Suppressor macrophage treated with lipopolysaccharide for 1 hour (primary cell): ENCODE measurements around the gene RBMS1.

Experiments used
- DNase-seq, 3 donors: peaks; one replicate each; pipeline ENCODE4 v3.0.0-alpha.2; 2020 to 2022

The RBMS1 gene

DNA sequence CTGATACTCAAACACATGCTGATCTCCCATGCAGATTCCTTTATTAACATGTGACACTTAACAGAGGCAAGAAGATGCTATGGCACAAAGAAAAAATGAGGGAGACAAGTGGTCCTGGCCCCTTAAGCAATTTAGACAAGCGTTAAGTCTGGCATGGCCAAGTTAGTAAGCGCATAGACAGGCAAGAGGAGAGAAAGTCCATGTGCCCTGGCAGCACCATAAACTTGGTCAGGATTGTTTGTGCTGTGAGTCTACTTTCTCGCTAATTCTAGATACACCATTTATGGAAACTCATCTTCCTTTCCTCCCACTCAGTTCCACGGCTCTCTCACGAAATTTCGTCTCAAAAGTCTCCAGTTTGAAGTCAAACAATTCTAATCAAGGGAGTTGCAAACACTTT, 138.9 kb downstream of the RBMS1 start:
- no peak for DNase-seq

DNA sequence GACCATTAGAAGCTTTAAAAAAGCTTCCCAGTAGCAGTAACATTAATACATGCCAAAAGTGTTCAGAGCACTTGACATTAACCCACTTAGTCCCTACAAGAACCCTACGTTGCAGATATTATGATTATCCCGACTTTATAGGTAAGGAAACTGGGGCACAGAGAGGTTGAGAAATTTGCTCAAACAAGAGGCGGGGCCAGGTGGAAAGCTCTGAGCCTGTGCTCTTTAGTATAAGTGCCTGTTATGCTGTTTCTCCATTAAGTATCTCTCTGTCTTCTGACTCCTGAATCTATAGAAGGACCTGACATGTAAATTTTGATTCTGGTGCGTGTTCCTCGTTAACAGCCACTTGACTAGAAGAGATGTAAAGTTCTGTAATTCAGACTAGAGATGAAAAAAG, 139.8 kb downstream of the RBMS1 start:
- DNase-seq: no peak

DNA sequence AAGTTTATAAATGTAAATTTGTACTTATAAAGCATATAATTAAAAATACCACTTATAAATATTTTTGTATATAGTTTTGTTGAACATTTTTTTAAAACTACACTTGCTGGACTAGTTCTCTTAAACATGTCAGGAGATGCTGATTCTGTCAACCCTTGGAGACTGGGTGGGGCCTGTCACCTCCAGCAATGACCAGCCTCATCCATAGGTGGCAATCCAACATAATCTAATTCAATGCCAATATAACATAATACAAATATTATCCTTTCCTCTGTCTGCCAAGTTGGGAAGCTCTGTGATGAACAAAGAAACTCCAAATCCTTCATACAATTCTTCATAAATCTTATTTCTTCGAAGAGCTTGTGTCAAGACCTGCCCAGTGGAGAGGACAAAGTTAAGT, 140.4 kb downstream of the RBMS1 start:
- DNase-seq: no peak

DNA sequence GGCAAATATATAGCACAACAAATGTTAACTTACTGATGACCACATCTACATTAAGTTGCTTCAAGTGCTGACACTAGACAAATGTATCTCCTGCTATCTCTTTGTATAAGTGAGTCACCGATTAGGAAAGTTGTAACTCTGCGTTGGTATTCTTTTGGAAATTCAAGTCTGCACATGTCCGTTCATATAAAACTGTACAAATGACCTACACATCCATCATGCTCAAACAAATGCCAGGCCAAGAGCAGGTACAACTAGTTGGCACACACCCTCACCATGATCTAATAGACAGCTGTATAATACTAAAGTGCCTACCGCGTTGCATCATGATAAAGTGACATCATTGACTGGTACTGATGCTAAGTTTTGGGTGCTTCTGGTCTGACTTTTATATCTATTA, 141.1 kb downstream of the RBMS1 start:
- DNase-seq: peak; percentile 24 to 71 (median 58)

DNA sequence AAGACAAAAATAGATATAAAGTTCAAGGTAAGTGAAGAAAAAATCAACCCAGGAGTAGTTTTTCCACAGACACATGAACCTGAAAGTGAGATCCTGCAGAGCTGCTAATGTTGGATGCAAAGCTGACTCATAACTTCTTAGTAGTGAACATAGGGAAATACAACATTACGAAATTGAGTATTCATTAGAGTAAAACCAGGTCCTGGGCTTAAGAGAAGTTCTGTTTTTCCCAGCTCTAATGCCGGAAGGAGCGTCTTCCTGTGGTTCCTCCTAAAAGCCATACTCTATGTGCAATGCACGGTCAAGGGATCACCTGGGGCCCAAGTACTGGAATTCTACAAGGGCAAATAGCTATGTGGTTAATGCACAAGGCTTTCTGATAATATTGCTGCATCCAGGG, 141.7 kb downstream of the RBMS1 start:
- peak; percentile 75 to 96 (median 93) for DNase-seq

DNA sequence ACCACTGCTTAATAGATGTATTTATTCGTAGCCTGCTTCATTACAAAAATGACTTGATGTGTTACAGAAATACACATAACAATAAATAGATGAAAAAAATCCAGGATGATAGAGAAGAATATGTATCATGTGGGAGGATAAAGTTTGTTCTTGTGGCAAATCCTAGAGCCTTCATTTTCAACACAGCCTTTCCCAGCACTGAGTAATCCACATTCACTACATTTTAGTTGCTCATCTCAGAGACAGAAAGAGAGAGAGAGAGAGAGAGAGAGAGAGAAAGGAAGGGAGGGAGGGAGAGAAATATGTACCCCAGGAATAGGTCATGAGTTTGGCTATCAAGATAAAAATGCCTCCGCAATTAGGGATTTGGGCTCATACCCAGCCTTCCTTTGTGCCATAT, 144.3 kb downstream of the RBMS1 start:
- no peak for DNase-seq

DNA sequence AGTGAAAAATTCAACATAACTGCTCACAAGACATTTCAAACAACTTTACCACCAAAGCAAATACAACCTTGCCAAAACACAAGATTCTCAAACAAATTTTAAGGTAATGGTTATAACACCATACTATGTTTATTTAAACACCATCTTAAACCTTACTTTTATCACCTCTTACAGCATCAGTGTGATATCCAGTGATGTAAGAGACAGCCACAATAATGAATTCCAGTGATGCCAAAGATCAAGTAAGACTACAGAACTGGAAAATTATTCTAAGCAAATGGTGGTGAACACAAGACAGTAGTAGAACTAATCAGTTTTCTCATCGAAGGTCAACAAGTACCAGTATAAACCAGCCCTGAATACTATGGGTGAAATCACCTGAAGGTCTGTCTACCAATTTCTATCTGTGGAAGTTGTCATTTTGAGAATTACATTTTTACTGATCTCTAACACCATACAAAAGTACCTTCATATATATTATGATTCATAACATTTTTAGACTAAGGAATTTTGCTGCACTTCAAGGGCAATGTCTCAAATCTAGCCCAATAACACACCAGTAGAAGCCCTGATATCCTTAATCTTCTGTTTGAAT, 146.2 kb downstream of the RBMS1 start:
- DNase-seq: no peak

DNA sequence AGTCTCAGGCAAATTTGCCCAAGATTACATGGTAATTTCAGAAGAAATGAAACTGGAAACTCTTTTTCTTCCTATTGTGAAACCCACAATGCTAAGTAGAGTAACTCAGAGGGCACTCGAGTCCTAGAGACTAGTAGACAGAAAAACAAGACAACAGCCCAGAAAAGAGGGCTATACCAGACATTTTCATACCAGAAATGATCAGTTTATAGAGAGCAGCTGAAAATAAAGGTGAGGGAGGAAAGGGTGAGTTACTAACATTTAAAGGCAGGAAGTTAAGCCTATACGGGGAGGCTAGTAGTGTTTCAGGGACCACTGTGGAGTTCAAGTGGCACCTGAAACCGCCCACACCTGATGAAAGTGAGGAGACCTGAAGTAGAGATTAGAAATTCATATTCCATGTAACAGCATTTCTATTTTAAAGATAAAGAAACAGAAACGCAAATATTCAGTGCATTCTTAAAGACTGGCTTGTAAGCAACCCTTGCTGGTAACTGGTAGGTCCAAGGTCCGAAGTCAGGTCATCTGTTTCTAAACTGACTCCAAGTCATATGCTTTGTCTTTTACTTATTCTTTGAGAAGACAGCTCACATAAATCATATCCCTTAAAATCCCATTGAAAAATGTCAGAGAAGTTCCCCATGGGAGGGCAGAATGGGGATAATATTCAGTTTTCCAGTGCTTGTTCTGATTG, 148.4 kb downstream of the RBMS1 start:
- DNase-seq: peak; percentile 64 to 93 (median 85)

DNA sequence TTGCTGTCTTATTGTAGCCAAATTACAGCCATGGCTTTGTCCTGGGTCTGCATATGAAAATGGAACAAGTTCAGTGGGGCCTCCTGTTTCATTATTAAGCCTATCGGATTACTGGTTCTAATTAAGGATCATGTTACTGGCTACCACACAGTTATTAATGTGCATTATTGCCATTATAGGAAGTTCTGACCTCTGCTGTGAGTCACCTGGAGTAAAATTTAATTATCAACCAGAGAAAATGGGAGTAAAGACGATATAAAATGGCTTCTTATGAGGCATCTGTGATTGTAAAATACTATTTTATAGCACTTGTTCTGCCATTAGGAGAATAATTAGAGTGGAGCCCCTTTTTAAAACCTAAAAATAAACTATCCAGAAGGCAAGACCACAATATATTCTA, 150.2 kb downstream of the RBMS1 start:
- DNase-seq: no peak

DNA sequence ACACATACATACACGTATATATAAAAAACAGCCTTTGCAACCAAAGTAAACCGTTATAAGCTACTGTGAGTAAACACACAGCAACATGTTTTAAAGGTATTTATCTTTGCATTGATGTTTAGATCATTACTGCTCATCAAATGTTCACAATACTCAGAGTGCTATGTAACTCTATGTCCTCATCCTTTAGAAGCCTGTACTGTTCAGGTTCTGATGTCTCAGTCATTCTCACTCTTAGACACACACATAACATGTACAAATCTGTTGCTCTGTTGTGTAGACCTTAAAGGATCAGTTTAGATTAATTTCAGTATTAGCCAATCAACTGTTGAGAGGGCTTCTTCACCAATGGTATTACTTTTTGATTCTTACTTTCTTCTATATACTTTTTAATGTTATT, 153.9 kb downstream of the RBMS1 start:
- DNase-seq: no peak

DNA sequence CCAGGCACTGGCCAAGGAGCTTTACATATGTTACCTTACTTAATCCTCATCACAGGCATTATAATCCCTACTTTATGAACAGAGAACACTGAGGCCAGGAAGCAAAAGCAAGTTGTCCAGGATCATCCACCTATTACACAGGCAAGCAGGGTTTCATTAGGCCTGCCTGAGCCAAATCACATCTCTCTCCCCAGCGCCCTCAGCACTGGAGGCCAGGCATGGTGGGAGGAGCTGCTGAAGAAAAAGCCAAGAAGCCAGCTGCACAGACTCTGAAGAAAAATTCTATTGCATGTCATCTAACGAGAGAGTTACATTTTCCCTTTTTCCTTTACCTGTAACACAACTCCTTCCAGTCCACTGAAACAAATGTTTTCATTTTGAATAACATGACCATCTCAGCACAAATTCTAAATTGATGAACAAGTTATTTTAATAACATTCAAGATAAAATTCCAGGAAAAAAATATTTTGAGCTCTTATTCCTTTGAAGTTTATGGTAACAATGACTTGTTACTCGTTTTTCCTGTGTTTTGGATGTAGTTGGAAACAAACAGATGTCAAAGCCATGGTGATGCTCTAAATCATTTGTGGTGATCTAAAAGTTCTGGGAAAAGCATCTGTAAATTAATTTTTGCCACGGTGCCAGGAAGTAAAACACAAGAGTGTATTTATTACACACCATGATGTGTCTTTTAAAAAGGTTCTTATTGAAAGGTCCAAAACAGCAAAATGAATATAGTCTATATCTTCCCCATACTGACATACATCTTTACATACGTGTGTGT, 154.5 kb downstream of the RBMS1 start:
- no peak for DNase-seq

DNA sequence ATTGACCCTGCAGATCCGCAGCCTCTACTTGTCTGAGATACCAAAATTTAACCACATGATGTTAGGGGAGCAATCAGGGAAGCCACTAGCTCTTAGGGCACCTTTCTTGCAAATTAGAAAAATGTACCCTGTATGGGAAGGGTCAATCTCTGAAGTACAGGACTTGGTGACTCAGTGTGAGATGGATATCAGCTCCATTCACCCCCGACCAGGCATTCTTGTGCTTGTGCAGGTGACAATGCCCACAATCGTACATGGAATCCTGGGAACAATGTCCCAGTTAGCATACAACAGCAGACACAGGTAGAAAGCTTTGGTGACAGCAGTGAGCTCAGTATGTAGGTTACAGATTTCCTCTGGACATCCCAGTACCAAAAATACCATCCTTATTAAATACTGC, 155.9 kb downstream of the RBMS1 start:
- no peak for DNase-seq

DNA sequence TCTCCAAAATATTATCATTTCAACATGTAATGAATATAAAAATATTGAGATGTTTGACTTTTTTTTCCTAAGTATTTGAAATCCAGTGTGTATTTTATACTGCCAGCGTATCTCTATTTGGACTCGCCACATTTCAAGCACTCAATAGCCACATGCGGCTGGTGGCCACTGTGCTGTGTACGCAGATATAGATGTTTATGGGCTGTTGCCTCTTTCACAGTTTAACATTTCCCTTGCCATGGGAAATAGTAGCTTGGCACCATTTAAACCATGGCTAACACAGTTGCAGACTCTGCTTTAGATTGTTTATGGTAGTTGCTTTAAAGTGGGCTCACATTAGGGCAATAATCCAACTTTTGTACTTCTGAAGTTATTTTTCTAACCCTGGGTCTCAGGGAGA, 157.0 kb downstream of the RBMS1 start:
- no peak for DNase-seq

DNA sequence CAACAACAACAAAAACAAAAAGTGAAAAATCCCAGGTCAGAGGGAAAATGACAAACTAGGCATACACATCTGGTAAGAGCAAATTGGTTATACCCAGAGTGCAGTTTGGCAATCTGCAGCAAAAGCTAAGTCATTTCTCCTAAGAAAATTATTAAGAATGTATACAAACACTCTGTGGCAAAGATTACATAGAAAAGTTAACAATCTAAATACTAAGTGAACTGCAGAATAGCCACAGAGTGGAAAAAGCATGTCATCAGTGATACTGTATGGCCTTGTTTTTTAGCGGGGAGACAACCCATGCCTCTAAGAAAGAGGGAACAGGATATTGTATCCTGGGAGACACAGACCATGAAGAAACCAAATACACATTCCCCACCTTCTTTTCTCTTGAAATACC, 157.5 kb downstream of the RBMS1 start:
- DNase-seq: no peak

DNA sequence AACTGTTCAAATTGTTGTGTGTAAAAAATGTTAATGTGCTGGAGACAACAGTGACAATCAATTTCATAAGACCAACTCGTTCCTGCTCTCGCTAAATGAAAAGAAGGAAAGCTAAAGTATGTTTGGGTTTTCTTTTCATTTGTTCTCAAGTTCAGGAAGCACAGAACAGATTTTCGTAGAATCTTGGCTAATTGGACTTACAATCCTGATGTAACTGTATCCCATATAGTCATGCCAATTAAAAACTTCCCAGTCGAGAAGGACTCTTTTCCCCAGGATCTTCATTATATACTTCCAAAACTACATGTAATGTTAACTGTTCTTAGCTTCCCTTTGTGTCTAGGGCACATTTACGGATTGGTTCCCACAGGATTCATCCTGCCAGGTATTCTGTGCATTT, 158.2 kb downstream of the RBMS1 start:
- DNase-seq: no peak

DNA sequence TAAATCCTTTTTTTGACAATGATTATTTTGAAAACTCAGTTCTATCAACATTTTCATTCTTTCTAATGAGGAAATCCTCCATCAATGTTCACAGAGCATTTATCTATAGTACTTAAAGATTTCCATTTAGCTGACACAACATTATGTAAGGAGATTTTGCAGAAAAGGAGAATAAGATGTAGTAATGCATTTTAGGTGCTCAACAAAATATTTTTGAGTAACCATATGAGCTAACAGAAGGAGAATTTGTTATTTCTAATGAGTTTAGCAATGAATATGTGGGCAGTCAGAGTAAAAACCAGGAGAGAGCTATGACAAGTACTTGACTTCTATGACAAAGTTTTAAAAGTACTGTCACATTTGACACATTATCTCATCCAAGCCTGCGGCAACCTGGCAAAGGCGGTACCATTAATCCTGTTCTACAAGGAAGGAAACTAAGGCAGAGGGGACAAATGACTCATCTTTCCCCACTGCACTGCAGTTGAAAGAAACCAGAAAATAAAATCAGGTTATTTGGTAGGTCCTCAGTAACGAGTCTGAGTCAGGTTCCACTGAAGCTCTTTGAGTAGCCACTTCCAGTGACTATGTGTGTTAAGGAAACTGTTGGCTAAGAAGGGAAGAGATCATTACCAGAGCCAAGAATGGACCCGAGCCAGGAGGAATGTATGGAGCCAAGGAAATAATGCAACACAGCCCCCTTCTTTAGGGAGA, 159.4 kb downstream of the RBMS1 start:
- peak in 2 of 3 donors; percentile 34 to 59 for DNase-seq

DNA sequence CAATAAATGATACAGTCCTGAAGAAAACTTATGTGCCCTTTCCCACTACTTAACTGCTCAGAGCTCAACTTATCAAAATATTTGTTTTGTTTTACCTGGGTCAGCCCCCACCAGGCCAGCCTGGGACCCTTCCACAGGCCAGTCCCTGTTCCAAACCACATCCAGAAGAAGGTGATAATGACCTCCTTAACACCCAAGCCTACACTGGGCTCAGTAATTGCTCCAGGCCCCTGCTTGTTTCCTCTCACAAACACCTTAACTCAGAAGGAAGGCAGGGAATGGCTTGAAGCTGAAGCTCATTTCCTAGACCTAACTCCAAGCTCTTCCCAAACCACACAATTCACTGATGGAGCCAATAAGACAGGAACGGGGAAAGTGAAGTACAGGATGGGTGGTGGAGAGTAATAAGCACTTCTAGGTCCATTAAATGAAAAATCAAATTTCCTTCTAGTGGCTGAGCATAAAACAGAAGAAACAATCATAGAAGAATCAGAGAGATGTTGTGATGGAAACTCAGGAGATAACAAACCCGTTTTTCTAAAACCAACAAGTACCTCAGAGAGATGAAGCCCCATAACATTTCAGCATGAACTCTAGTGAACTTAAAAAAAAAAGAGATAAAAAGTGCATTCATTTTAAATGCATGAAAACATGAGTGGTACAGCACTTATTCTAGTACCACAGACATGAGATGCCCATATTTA, 160.1 kb downstream of the RBMS1 start:
- no peak for DNase-seq

DNA sequence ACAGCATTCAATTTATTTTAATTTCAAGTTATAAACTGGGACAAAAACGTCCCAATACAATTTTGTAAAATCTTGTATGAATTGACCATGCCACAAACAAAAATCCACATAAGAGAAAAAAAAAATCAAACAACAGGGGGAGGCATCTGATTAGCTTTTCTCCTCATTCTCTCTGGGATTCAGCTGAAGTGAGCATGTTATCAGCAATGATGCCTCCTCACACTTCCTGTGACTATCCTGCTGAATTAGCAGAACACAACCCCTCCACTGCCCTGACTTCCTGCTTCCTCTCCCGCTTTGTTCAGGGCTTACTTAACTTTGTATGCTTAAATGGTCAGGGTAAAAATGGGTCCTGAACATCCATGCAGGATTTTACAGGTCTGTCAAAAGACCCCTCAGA, 161.3 kb downstream of the RBMS1 start:
- peak; percentile 70 to 77 (median 76) for DNase-seq

DNA sequence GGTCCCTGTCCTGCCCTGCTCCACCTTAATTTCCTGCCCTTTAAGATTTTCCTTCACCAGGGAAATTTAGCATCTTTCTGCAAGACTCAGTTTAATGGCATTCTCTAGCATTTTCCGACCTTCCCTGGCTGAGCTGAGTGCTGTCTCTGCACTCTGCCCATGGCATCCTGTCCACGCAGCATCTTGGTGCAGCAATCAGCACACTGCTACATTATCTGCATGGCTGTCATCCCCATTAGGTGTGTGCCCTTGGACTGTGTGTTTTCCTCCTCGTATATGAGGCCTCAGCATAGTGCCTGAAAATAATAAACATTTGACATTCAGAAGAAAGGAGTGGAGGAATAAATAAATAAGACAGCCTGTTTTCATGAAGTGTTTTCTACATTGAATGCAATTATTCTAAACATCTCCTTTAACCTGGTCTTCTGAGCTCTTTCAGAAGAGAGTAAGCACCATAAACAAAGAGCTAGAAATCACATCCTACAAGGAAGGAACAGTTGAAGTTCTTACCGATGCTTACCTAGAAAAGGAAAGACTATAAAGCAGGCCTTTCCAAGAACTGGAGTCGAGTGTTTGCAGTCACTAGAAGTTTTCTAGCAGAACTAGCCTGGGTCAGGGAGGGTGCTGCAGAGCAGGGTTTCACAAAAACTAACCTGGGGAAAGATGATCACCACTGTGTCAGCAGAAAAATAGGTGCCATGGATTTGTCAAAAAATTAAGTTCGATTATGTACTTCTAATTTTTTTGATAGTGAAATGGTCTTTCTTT, 162.2 kb downstream of the RBMS1 start:
- no peak for DNase-seq

DNA sequence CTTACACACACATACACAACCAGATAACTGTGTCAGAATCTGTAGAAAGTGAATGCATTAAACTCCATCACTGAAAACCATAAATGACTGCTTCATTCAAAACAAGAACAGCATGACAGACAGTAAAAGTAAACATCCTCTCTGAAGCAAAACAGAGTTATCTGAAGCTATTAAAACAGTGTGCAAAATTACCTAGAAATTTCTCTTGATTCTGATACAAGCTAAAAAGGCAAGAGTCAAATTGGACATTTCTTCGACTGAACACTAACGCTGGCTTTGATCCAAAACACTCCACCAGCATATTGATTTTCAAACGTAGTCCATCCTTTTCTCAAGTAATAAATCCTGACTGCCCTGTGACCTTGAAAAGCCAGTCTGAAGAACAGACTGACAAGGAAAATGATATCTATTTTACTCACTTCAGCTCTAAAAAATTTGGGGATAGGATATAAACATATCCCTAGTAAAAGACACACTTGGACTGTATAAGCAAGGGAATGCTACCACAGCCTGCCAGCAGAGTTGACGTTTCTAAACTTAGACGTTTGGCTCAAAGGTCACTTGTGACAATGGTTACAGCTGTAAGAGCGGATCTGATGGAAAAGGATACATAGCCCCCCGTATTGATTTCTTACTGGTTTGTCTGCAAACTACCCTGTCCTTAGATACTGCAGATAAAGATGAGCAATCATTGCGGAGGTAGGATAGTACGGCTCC, 164.6 kb downstream of the RBMS1 start:
- DNase-seq: no peak

DNA sequence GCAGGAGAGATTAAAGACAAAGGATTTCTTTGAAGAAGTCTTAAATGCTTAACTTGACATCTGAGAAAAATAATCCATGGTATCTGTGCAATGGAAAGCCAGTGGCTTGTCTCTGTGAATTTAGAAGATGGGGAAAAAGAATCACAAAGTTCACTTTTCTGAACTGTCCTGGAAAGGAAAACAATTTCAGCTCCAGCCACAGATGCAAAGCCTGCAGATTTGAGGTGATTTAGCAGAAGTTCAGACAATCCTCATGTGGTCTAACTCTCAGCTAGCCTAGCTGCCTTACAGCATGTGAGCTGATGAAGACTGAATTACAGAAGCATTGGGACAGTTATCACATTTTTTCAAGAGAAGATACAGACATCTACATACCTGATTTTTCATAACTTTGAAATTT, 166.8 kb downstream of the RBMS1 start:
- DNase-seq: peak; percentile 37 to 59 (median 48)
